ENCODE data around the gene SMAD3. TPM values are rescaled to one million over a fixed set of nuclear protein-coding genes. Genes with fewer than 3 reads are reported as not detected.

The SMAD3 gene
- total and polyA plus RNA-seq, 2 of the 4 experiments (the other 2 are of a cell fraction): 71.0 to 177 TPM

- Histone ChIP-seq H3K4me1 (ENCODE audit: control insufficient read depth, insufficient read depth, low read length) (peaks cover 69% of the 10 kb centered on the region), H4K20me1 (ENCODE audit: insufficient read depth, low read length) (peaks cover 19% of the 10 kb centered on the region), H4K5ac (ENCODE audit: low read depth, low read length) (peak overlapping the region; percentile 33), H3K56ac (ENCODE audit: extremely low read depth, insufficient read depth, low read length) (peak overlapping the region; percentile 77), H3K18ac (ENCODE audit: low read depth, low read length) (peak overlapping the region; percentile 16), H3K79me1 (ENCODE audit: low read depth in 1 of 2, low read length in 2 of 2) (peaks cover 54 to 98% of the 10 kb centered on the region in 2 experiments), H2BK15ac (ENCODE audit: low read depth, low read length) (peak overlapping the region; percentile 43; the same call in 2 of the 3 replicates), H3K9ac (ENCODE audit: low read depth, low read length) (peak overlapping the region; percentile 41), H3K27ac (ENCODE audit: insufficient read depth, low read length) (peak overlapping the region; percentile 85), H2AK5ac (ENCODE audit: low read depth, low read length) (peak overlapping the region; percentile 99), H3K4me2 (ENCODE audit: low read depth, low read length) (no peak overlapping the region), H3K4me3 (ENCODE audit: insufficient read depth, low read depth, low read length) (no peak overlapping the region), H2BK5ac (ENCODE audit: low read depth, low read length, poor library complexity, severe bottlenecking) (peak overlapping the region; percentile 60), H4K8ac (ENCODE audit: low read depth in 2 of 2, low read length in 2 of 2) (peak overlapping the region; percentile 67 to 79), H3K27me3 (ENCODE audit: control insufficient read depth, insufficient read depth, low read length) (no peaks in the 10 kb centered on the region), H4K91ac (ENCODE audit: insufficient read depth, low read depth, low read length) (peak overlapping the region; percentile 91), H3K9me1 (ENCODE audit: insufficient read depth, low read length) (peaks cover 68% of the 10 kb centered on the region), H2BK120ac (ENCODE audit: low read depth, low read length) (peak overlapping the region; percentile 92), H3K14ac (replicated peaks; ENCODE audit: low read depth, low read length) (peak overlapping the region; percentile 77), H3K4ac (ENCODE audit: low read depth, low read length) (peak overlapping the region; percentile 86), H3K9me3 (ENCODE audit: control insufficient read depth, insufficient read depth, low read length) (no peaks in the 10 kb centered on the region), H3K23ac (ENCODE audit: low read depth, low read length) (peak overlapping the region; percentile 82), H2AFZ (replicated peaks; ENCODE audit: low read length, poor library complexity) (peak overlapping the region; percentile 58), H3K36me3 (ENCODE audit: control insufficient read depth, insufficient read depth, low read length) (peaks cover 79% of the 10 kb centered on the region), H2BK20ac (ENCODE audit: low read depth, low read length) (peak overlapping the region; percentile 84), H2AK9ac (replicated peaks; ENCODE audit: low read depth, low read length, poor library complexity) (peak overlapping the region; percentile 88)
- ChIA-PET CTCF (interaction anchor here (1.3 kb wide), 1 partner anchor 22 kb away, joined by 4 read pairs; no protein-coding TSS in a partner anchor), POLR2A (ENCODE audit: unreplicated experiment) (no interaction called here)
- BruUV-seq (replicated peaks): no TSS peak
- intact Hi-C loops (cut with micrococcal nuclease) (loop anchor here (1.0 to 2.0 kb wide), 2 partner anchors 10 to 14 kb away; no protein-coding TSS in a partner anchor), dilution Hi-C loops (cut with HindIII; ENCODE audit: low sequenced_read_pairs, unreplicated experiment) (no loop called here), in situ Hi-C loops (cut with MboI; ENCODE audit: low sequenced_read_pairs) (no loop called here)
- no peak for DNase-seq
- ATAC-seq (ENCODE audit: low read depth): no peak
- TF ChIP-seq POLR2A (IDR thresholded peaks at IDR 0.05; ENCODE audit: low read depth, low read length): no peak
- TF ChIP-seq MAZ (IDR thresholded peaks at IDR 0.05; ENCODE audit: borderline replicate concordance, low read depth, low read length): no peak
- no peak for TF ChIP-seq ELK1 (IDR thresholded peaks at IDR 0.05; ENCODE audit: borderline replicate concordance, low read depth, low read length)
- TF ChIP-seq RCOR1 (IDR thresholded peaks at IDR 0.05; ENCODE audit: insufficient replicate concordance, low read length): no peak
- no peak for TF ChIP-seq CTCF (conservative IDR thresholded peaks at IDR 0.05; ENCODE audit: low read depth, low read length)
- no peak for TF ChIP-seq BHLHE40 (IDR thresholded peaks at IDR 0.05; ENCODE audit: low read depth, low read length)
- TF ChIP-seq FOS (IDR thresholded peaks at IDR 0.05; ENCODE audit: low read depth, low read length): no peak
- TF ChIP-seq MAFK (IDR thresholded peaks at IDR 0.05; ENCODE audit: low read depth, low read length): no peak
- no peak for TF ChIP-seq CHD1 (IDR thresholded peaks at IDR 0.05; ENCODE audit: low read depth, low read length)
- TF ChIP-seq CEBPB (IDR thresholded peaks at IDR 0.05; ENCODE audit: low read depth, low read length): no peak
- no peak for TF ChIP-seq RAD21 (IDR thresholded peaks at IDR 0.05; ENCODE audit: low read length)
- WGBS, 2 experiments (ENCODE audit: extremely low coverage in 2 of 2, insufficient read length in 1 of 2): no CpG with 5 or more reads among the region's 6 CpGs
Measured at GRCh38 chr15:67168694-67169093, 103.3 kb downstream of the SMAD3 start.
